HG03060 (cell line): ENCODE data around the gene COMMD7.

Experiments
- ATAC-seq: cut with Tn5 transposase; IDR thresholded peaks from one replicate; pipeline ENCODE4 v1.9.1; 2021; ENCODE audit warnings: low read depth, moderate number of reproducible peaks; ENCODE audit not compliant: unreplicated experiment

COMMD7 gene

GRCh38 chr20:32682508-32682987 is 60.7 kb downstream of the COMMD7 start:
- no peak for ATAC-seq

GRCh38 chr20:32681175-32682084 is 61.8 kb downstream of the COMMD7 start:
- ATAC-seq: no peak

- no peak for ATAC-seq
These were observed 62.6 kb downstream of the COMMD7 start for GRCh38 chr20:32680544-32681174.

- no peak for ATAC-seq
These were observed 64.3 kb downstream of the COMMD7 start for GRCh38 chr20:32678948-32679347.

GRCh38 chr20:32675223-32675975 is 67.9 kb downstream of the COMMD7 start:
- no peak for ATAC-seq

GRCh38 chr20:32674362-32674789 is 68.9 kb downstream of the COMMD7 start:
- no peak for ATAC-seq

- ATAC-seq: no peak
These were observed 70.0 kb downstream of the COMMD7 start for GRCh38 chr20:32672982-32673851.

- ATAC-seq: no peak
These were observed 70.8 kb downstream of the COMMD7 start for GRCh38 chr20:32672394-32672981.

- no peak for ATAC-seq
These were observed 72.4 kb downstream of the COMMD7 start for GRCh38 chr20:32670773-32671455.

- no peak for ATAC-seq
These were observed 76.2 kb downstream of the COMMD7 start for GRCh38 chr20:32667027-32667426.

GRCh38 chr20:32664678-32665159 is 78.5 kb downstream of the COMMD7 start:
- no peak for ATAC-seq

- no peak for ATAC-seq
These were observed 79.1 kb downstream of the COMMD7 start for GRCh38 chr20:32664012-32664677.

GRCh38 chr20:32663335-32664011 is 79.8 kb downstream of the COMMD7 start:
- ATAC-seq: no peak

- no peak for ATAC-seq
These were observed 81.3 kb downstream of the COMMD7 start for GRCh38 chr20:32661820-32662528.

- no peak for ATAC-seq
These were observed 82.6 kb downstream of the COMMD7 start for GRCh38 chr20:32660661-32661060.

GRCh38 chr20:32656827-32657226 is 86.4 kb downstream of the COMMD7 start:
- no peak for ATAC-seq

- no peak for ATAC-seq
These were observed 87.3 kb downstream of the COMMD7 start for GRCh38 chr20:32655903-32656512.
